K562 (cell line): ENCODE results near the gene STAB1. TPM values are rescaled to one million over a fixed set of nuclear protein-coding genes. Genes with fewer than 3 reads are reported as not detected.

ENCODE experiments used
- CREM ChIP-seq: IDR thresholded peaks from 2 replicates; pipeline ENCODE4 v1.6.1; 2014; ENCODE audit warnings: antibody characterized with exemption, low read depth
- CTCF ChIP-seq, 3 experiments: IDR thresholded peaks in 2 of 3; conservative IDR thresholded peaks in 1 of 3; 2 replicates each; pipeline ENCODE4 v1.5.1; 2011 to 2012; ENCODE audit warnings: low read length in 3 of 3, mild to moderate bottlenecking in 3 of 3, control low read depth in 2 of 3, improper control_type of control experiment in 1 of 3, inconsistent platforms in 1 of 3, low read depth in 1 of 3, mixed read lengths in 1 of 3, moderate library complexity in 1 of 3; ENCODE audit not compliant: insufficient read depth in 2 of 3
- CXXC5 ChIP-seq: fragments of 250-450 bp; sonication (Bioruptor Pico); IDR thresholded peaks from 2 replicates; pipeline ENCODE4 v1.8.0; 2022; ENCODE audit warnings: inconsistent platforms, mild to moderate bottlenecking, moderate library complexity
- DIDO1 ChIP-seq: fragments of 450-650 bp; IDR thresholded peaks from 2 replicates; pipeline ENCODE4 v1.6.1; 2016; ENCODE audit warnings: low read depth, missing biosample characterization, missing genetic modification characterization
- FOXK2 ChIP-seq, 2 experiments: fragments of 450-650 bp; IDR thresholded peaks in 1 of 2; conservative IDR thresholded peaks in 1 of 2; 2 replicates each; pipeline ENCODE4 v1.6.1; 2016; ENCODE audit warnings: low read depth in 2 of 2, mild to moderate bottlenecking in 1 of 2
- GABPA ChIP-seq: fragments of 200-800 bp; sonication (Bioruptor generic); conservative IDR thresholded peaks from 2 replicates; pipeline ENCODE4 v1.6.1; 2016; ENCODE audit warnings: low read depth, missing genetic modification characterization, missing compliant biosample characterization
- GABPB1 ChIP-seq: sonication (generic); formaldehyde crosslinking; IDR thresholded peaks from 2 replicates; pipeline ENCODE4 v1.8.0; 2022; ENCODE audit warnings: mild to moderate bottlenecking, missing genetic modification reagents
- HMG20A ChIP-seq: fragments of 450-650 bp; formaldehyde crosslinking; conservative IDR thresholded peaks from 2 replicates; pipeline ENCODE4 v1.4.0; 2020; ENCODE audit warnings: mild to moderate bottlenecking, mixed read lengths
- KDM5B ChIP-seq: fragments of 200-600 bp; sonication (generic); IDR thresholded peaks from 2 replicates; pipeline ENCODE4 v1.6.1; 2012; ENCODE audit warnings: low read depth, mild to moderate bottlenecking, moderate library complexity, low read length, control low read depth, inconsistent platforms; ENCODE audit not compliant: insufficient replicate concordance
- MED1 ChIP-seq: sonication (generic); formaldehyde crosslinking; IDR thresholded peaks from 2 replicates; pipeline ENCODE4 v1.8.1; 2023; ENCODE audit warnings: missing genetic modification reagents, borderline replicate concordance
- MTA2 ChIP-seq: fragments of 450-650 bp; IDR thresholded peaks from 2 replicates; pipeline ENCODE4 v1.6.1; 2016; ENCODE audit warnings: low read depth
- NR2C2 ChIP-seq, 2 experiments: fragments of 200-800 bp in 1 of 2; sonication (Bioruptor generic) in 1 of 2; sonication (generic) in 1 of 2; formaldehyde crosslinking in 1 of 2; IDR thresholded peaks; 2 replicates each; pipeline versions ENCODE4 v1.6.1 to v1.8.0; 2016 to 2022; ENCODE audit warnings: mild to moderate bottlenecking in 1 of 2, missing compliant biosample characterization in 1 of 2, missing genetic modification characterization in 1 of 2, missing genetic modification reagents in 1 of 2
- NR2F6 ChIP-seq: fragments of 450-650 bp; formaldehyde crosslinking; IDR thresholded peaks from 2 replicates; pipeline ENCODE4 v1.4.0; 2020; ENCODE audit warnings: mild to moderate bottlenecking
- POLR2AphosphoS5 ChIP-seq: IDR thresholded peaks from 2 replicates; pipeline ENCODE4 v1.6.1; 2011; ENCODE audit warnings: mild to moderate bottlenecking, low read depth, low read length, moderate library complexity; ENCODE audit not compliant: control insufficient read depth, insufficient read depth
- POU5F1 ChIP-seq: fragments of 150-350 bp; IDR thresholded peaks from 2 replicates; pipeline ENCODE4 v1.6.1; 2014; ENCODE audit warnings: borderline replicate concordance, low read length, low read depth, mild to moderate bottlenecking; ENCODE audit not compliant: partially characterized antibody
- RBBP5 ChIP-seq: fragments of 200-600 bp; sonication (generic); IDR thresholded peaks from 2 replicates; pipeline ENCODE4 v1.6.1; 2012; ENCODE audit warnings: borderline replicate concordance, mild to moderate bottlenecking, low read length, control low read depth, inconsistent platforms; ENCODE audit not compliant: insufficient read depth, poor library complexity, severe bottlenecking
- TEAD4 ChIP-seq, 2 experiments: sonication (generic) in 1 of 2; formaldehyde crosslinking in 1 of 2; IDR thresholded peaks; 2 replicates each; pipeline versions ENCODE4 v1.6.1 to v1.8.0; 2012 to 2022; ENCODE audit warnings: borderline replicate concordance in 1 of 2, inconsistent platforms in 1 of 2, low read length in 1 of 2, mild to moderate bottlenecking in 1 of 2, missing genetic modification reagents in 1 of 2
- THRA ChIP-seq: fragments of 450-650 bp; IDR thresholded peaks from 2 replicates; pipeline ENCODE4 v1.6.1; 2017; ENCODE audit warnings: mild to moderate bottlenecking, moderate library complexity
- ZBTB17 ChIP-seq: fragments of 450-650 bp; formaldehyde crosslinking; IDR thresholded peaks from 2 replicates; pipeline ENCODE4 v1.4.0; 2020; ENCODE audit warnings: mild to moderate bottlenecking
- ZBTB8A ChIP-seq: fragments of 450-650 bp; IDR thresholded peaks from 2 replicates; pipeline ENCODE4 v1.6.1; 2018; ENCODE audit warnings: mild to moderate bottlenecking, moderate library complexity; ENCODE audit not compliant: partially characterized antibody
- ZFP1 ChIP-seq: fragments of 450-650 bp; formaldehyde crosslinking; IDR thresholded peaks from 2 replicates; pipeline ENCODE4 v1.4.0; 2020; ENCODE audit warnings: mild to moderate bottlenecking, mixed read lengths
- ZNF140 ChIP-seq: fragments of 250-450 bp; sonication (Bioruptor Pico); IDR thresholded peaks from 2 replicates; pipeline ENCODE4 v1.8.0; 2021; ENCODE audit warnings: moderate library complexity, mild to moderate bottlenecking, inconsistent platforms
- ZNF165 ChIP-seq: fragments of 250-450 bp; sonication (Bioruptor Pico); IDR thresholded peaks from 2 replicates; pipeline ENCODE4 v1.4.0; 2020; ENCODE audit warnings: borderline replicate concordance
- ZNF175 ChIP-seq: fragments of 200-800 bp; sonication (Bioruptor generic); IDR thresholded peaks from 2 replicates; pipeline ENCODE4 v1.6.1; 2016; ENCODE audit warnings: low read depth, mild to moderate bottlenecking, missing genetic modification characterization, missing compliant biosample characterization
- ZNF780A ChIP-seq: fragments of 250-450 bp; sonication (Bioruptor Pico); IDR thresholded peaks from 2 replicates; pipeline ENCODE4 v1.5.0; 2021; ENCODE audit warnings: mild to moderate bottlenecking
- polyA plus RNA-seq, 8 experiments: library from polyadenylated mRNA; depleted of rRNA in 4 of 8; stranded (reverse) in 5 of 8; unstranded in 3 of 8; fragments of >200 nt; fragmentation: Nextera tagmentation in 2 of 8; fragmentation: Illumina TruSeq in 1 of 8; extraction: Ambion mirVana in 2 of 8; extraction: Trizol in 1 of 8; gene quantifications; 2 replicates each; pipeline versions ENCODE4 v1.2.1 to v1.2.3, GENCODE V29; 2011 to 2014; ENCODE audit warnings: inconsistent platforms in 1 of 8, missing spikeins in 1 of 8
- total RNA-seq, 7 experiments: library from RNA; depleted of rRNA in 6 of 7; stranded (reverse); fragments of >200 nt in 6 of 7; fragmentation: Illumina TruSeq in 2 of 7; extraction: Trizol in 2 of 7; gene quantifications; 2 replicates each; pipeline versions ENCODE4 v1.2.1 to v1.2.3, GENCODE V29; 2011 to 2021; ENCODE audit warnings: low replicate concordance in 1 of 7
- TF ChIP-seq, protein P1 (sequence below), 2 experiments: fragments of 250-450 bp in 1 of 2; fragments of 450-650 bp in 1 of 2; sonication (Bioruptor Pico) in 1 of 2; IDR thresholded peaks; 2 replicates each; pipeline versions ENCODE4 v1.6.1 to v1.8.0; 2016 to 2021; ENCODE audit warnings: mild to moderate bottlenecking in 2 of 2, moderate library complexity in 2 of 2, missing compliant biosample characterization in 1 of 2, missing genetic modification characterization in 1 of 2

STAB1 gene
- total and polyA plus RNA-seq, 9 of the 15 experiments (the other 6 are each of a cell fraction or from before 2014, with no cell fraction given): 0.20 to 3.9 (median 1.2) TPM

- no peak for TF ChIP-seq POU5F1
- peak; percentile 35 for TF ChIP-seq CXXC5
- no peak for TF ChIP-seq DIDO1
- no peak for TF ChIP-seq NR2C2 (CRISPR knock-in tag; IDR thresholded peaks at IDR 0.05)
- no peak for TF ChIP-seq NR2C2 (tag; IDR thresholded peaks at IDR 0.05)
- TF ChIP-seq, protein P1, sequence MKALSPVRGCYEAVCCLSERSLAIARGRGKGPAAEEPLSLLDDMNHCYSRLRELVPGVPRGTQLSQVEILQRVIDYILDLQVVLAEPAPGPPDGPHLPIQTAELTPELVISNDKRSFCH (CRISPR knock-in tag; IDR thresholded peaks at IDR 0.05): no peak
- TF ChIP-seq, protein P1 (tag; IDR thresholded peaks at IDR 0.05): no peak
- peak; percentile 48; the same call in 1 of the 2 replicates for TF ChIP-seq POLR2AphosphoS5
- TF ChIP-seq MTA2: no peak
- TF ChIP-seq ZNF780A (CRISPR knock-in tag): no peak
- TF ChIP-seq KDM5B: peak; percentile 55
- TF ChIP-seq ZNF140 (CRISPR knock-in tag): no peak
- TF ChIP-seq GABPA (tag): peak; percentile 70
- TF ChIP-seq ZBTB8A: no peak
- no peak for TF ChIP-seq CTCF (IDR thresholded peaks at IDR 0.05 in 2 of 3, conservative IDR thresholded peaks at IDR 0.05 in 1 of 3; ENCODE audit: insufficient read depth in 2 of 3, low read depth in 1 of 3, low read length in 3 of 3)
- no peak for TF ChIP-seq NR2F6 (CRISPR knock-in tag)
- no peak for TF ChIP-seq ZBTB17 (CRISPR knock-in tag)
- TF ChIP-seq CREM: peak; percentile 72
- TF ChIP-seq THRA: no peak
- no peak for TF ChIP-seq FOXK2 (conservative IDR thresholded peaks at IDR 0.05 in 1 of 2, IDR thresholded peaks at IDR 0.05 in 1 of 2; ENCODE audit: low read depth in 2 of 2)
- no peak for TF ChIP-seq HMG20A (CRISPR knock-in tag)
- TF ChIP-seq RBBP5: no peak
- no peak for TF ChIP-seq MED1 (CRISPR knock-in tag)
- no peak for TF ChIP-seq GABPB1 (CRISPR knock-in tag)
- peak; percentile 41; the same call in 1 of the 2 replicates for TF ChIP-seq TEAD4 (IDR thresholded peaks at IDR 0.05; ENCODE audit: low read length)
- no peak for TF ChIP-seq TEAD4 (CRISPR knock-in tag; IDR thresholded peaks at IDR 0.05; ENCODE audit: borderline replicate concordance)
- no peak for TF ChIP-seq ZNF165 (CRISPR knock-in tag)
- TF ChIP-seq ZNF175 (CRISPR knock-in tag): no peak
- no peak for TF ChIP-seq ZFP1 (CRISPR knock-in tag)
These were observed 37.3 kb downstream of the STAB1 start (continued) for GRCh38 chr3:52532517-52532837.
